Measurements from ENCODE around the gene DGKH.
A peak's percentile ranks its signal among the peaks of the same experiment; 100 is the strongest.

Gene DGKH

GRCh38 chr13:42228527-42228926 is 180.1 kb downstream of the DGKH start:
- no peak for DNase-seq (ENCODE audit: low spot score)

- DNase-seq (ENCODE audit: low spot score) = no peak
These were observed 180.8 kb downstream of the DGKH start for GRCh38 chr13:42229287-42229686.

- no peak for DNase-seq (ENCODE audit: low spot score)
These were observed 184.2 kb downstream of the DGKH start for GRCh38 chr13:42232671-42233070.

- no peak for DNase-seq (ENCODE audit: low spot score)
These were observed 185.3 kb downstream of the DGKH start for GRCh38 chr13:42233726-42234125.

- DNase-seq (ENCODE audit: low spot score) = no peak
These were observed 190.7 kb downstream of the DGKH start for GRCh38 chr13:42239161-42239560.

GRCh38 chr13:42239644-42240043 is 191.2 kb downstream of the DGKH start:
- DNase-seq (ENCODE audit: low spot score) = no peak

GRCh38 chr13:42246541-42246940 is 198.1 kb downstream of the DGKH start:
- DNase-seq (ENCODE audit: low spot score) = no peak

GRCh38 chr13:42247883-42248282 is 199.4 kb downstream of the DGKH start:
- no peak for DNase-seq (ENCODE audit: low spot score)

- DNase-seq (ENCODE audit: low spot score) = no peak
These were observed 207.4 kb downstream of the DGKH start for GRCh38 chr13:42255886-42256285.

- no peak for DNase-seq (ENCODE audit: low spot score)
These were observed 210.3 kb downstream of the DGKH start for GRCh38 chr13:42258747-42259146.

GRCh38 chr13:42259515-42259914 is 211.1 kb downstream of the DGKH start:
- DNase-seq (ENCODE audit: low spot score) = no peak

- no peak for DNase-seq (ENCODE audit: low spot score)
These were observed 212.6 kb downstream of the DGKH start for GRCh38 chr13:42260903-42261654.

GRCh38 chr13:42266473-42266872 is 218.0 kb downstream of the DGKH start:
- no peak for DNase-seq (ENCODE audit: low spot score)

- no peak for DNase-seq (ENCODE audit: low spot score)
These were observed 221.9 kb downstream of the DGKH start for GRCh38 chr13:42270160-42270856.

GRCh38 chr13:42270857-42271215 is 222.4 kb downstream of the DGKH start:
- DNase-seq (ENCODE audit: low spot score) = no peak

GRCh38 chr13:42271337-42272114 is 223.1 kb downstream of the DGKH start:
- DNase-seq (ENCODE audit: low spot score) = peak; percentile 99

GRCh38 chr13:42272115-42272803 is 223.8 kb downstream of the DGKH start, which contains the start of gene AKAP11:
Gene AKAP11, plus strand, starts transcription at chr13:42272152. Its CDS starts 14,197 bp downstream, at chr13:42286349.
- peak; percentile 35 for DNase-seq (ENCODE audit: low spot score)

- peak; percentile 34 for DNase-seq (ENCODE audit: low spot score)
These were observed 224.3 kb downstream of the DGKH start for GRCh38 chr13:42272804-42273175.

GRCh38 chr13:42274386-42275097 is 226.1 kb downstream of the DGKH start:
- no peak for DNase-seq (ENCODE audit: low spot score)

- peak; percentile 74 for DNase-seq (ENCODE audit: low spot score)
These were observed 226.6 kb downstream of the DGKH start for GRCh38 chr13:42275098-42275471.

GRCh38 chr13:42275506-42275905 is 227.1 kb downstream of the DGKH start:
- DNase-seq (ENCODE audit: low spot score) = no peak

- DNase-seq (ENCODE audit: low spot score) = no peak
These were observed 228.2 kb downstream of the DGKH start for GRCh38 chr13:42276683-42277082.

Data from pons (tissue), 1 donor.